ENCODE results near the gene MBD5.

DNA sequence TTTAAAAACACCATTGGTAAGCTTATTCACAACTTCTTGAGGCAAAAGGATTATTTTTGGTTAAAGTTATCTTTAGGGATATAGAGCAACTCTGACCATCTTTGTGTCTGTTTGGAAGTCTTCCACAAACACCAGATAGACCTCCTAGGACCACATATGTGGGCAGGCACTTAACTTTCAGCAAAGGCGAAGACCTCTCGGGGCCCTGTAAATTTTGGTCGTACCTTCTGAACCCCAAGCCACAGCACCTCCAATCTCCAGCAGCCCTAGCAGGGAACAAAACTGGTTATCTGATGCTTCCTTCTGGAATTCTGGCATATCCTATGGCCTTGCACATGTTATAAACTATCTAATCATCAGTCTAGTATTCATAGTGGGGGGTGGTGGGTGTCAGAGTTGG, 114.8 kb downstream of the MBD5 start:
- TF ChIP-seq EZH2phosphoT487 (IDR thresholded peaks at IDR 0.05) = no peak
- TF ChIP-seq, protein P1, sequence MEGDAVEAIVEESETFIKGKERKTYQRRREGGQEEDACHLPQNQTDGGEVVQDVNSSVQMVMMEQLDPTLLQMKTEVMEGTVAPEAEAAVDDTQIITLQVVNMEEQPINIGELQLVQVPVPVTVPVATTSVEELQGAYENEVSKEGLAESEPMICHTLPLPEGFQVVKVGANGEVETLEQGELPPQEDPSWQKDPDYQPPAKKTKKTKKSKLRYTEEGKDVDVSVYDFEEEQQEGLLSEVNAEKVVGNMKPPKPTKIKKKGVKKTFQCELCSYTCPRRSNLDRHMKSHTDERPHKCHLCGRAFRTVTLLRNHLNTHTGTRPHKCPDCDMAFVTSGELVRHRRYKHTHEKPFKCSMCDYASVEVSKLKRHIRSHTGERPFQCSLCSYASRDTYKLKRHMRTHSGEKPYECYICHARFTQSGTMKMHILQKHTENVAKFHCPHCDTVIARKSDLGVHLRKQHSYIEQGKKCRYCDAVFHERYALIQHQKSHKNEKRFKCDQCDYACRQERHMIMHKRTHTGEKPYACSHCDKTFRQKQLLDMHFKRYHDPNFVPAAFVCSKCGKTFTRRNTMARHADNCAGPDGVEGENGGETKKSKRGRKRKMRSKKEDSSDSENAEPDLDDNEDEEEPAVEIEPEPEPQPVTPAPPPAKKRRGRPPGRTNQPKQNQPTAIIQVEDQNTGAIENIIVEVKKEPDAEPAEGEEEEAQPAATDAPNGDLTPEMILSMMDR (IDR thresholded peaks at IDR 0.05) = no peak
- TF ChIP-seq EZH2 (IDR thresholded peaks at IDR 0.05) = no peak

Data from neural progenitor cell (in vitro differentiated cells).